PFSK-1 (cell line): Measurements from ENCODE around the gene C3. TPM values are rescaled to one million over a fixed set of nuclear protein-coding genes. Genes with fewer than 3 reads are reported as not detected.

Source experiments
- FOXP2 ChIP-seq: optimal IDR thresholded peaks from 2 replicates; pipeline ENCODE3; 2011; ENCODE audit warnings: borderline replicate concordance, control low read depth, inconsistent platforms; ENCODE audit not compliant: insufficient read depth; ENCODE audit errors: extremely low read length, extremely low read depth
- POLR2AphosphoS5 ChIP-seq: IDR thresholded peaks from 2 replicates; pipeline ENCODE4 v1.6.1; 2012; ENCODE audit warnings: low read depth, mild to moderate bottlenecking, control low read depth, low read length, moderate library complexity
- SIN3A ChIP-seq: IDR thresholded peaks from 2 replicates; pipeline ENCODE4 v1.6.1; 2012; ENCODE audit warnings: mild to moderate bottlenecking, low read length, moderate library complexity, borderline replicate concordance; ENCODE audit not compliant: insufficient read depth
- TAF1 ChIP-seq: IDR thresholded peaks from 2 replicates; pipeline ENCODE4 v1.6.1; 2012; ENCODE audit warnings: low read length, control low read depth, borderline replicate concordance; ENCODE audit not compliant: insufficient read depth
- polyA plus RNA-seq: library from polyadenylated mRNA; unstranded; fragments of >200 nt; gene quantifications from one replicate; pipeline ENCODE4 v1.2.1, GENCODE V29; 2012; ENCODE audit warnings: low read depth, missing spikeins; ENCODE audit not compliant: insufficient read length
- TF ChIP-seq, protein P1 (sequence below), 2 experiments: IDR thresholded peaks; 2 replicates each; pipeline versions ENCODE4 v1.6.1 to v1.8.0; 2011 to 2012; ENCODE audit warnings: low read depth in 2 of 2, low read length in 2 of 2, control low read depth in 1 of 2, inconsistent platforms in 1 of 2, mild to moderate bottlenecking in 1 of 2, moderate library complexity in 1 of 2; ENCODE audit not compliant: insufficient read depth in 1 of 2

The C3 gene
- polyA plus RNA-seq: 0.85 TPM

DNA sequence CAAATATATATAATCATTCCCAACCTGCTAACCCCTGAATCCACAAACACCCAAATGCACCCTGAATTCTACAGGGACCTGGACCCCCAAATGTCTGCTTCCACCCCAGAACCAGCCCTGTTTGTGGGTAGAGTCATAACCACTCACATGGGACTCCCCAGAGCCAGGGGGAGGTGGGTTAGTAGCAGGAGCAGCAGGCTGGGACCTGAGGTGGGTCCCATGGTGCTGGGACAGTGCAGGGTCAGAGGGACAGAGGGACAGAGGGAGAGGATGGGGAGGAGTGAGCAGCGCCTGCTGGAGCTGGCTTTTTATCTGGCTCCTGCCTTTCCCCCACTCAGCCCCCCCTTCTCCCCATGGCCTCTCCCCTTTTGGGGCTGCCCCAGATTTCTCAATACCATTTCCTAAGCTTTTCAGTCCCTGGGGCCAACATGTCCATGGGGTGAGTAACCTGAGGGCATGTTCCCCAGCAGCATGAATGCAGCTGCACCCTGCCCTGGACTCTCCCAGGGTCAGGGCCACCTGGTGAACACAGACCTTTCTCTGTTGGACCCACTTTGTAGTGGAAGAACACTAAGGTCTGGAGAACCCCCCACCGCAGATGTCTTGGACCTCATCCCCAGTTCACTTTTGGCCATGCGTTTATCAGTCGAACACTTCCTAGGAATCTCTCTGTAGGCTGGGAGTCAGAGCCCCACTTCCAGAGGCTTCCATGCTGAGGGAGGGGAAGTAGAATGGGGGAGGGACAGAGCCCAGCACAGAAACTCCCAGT lies at the start of gene C3:
C3 (minus strand) TSS at position 282 of the 769 bp plus-strand sequence; CDS start at position 221, 61 bp downstream.
- TF ChIP-seq TAF1 (no peak), FOXP2 (no peak), SIN3A (no peak), POLR2AphosphoS5 (no peak)
- TF ChIP-seq, protein P1, sequence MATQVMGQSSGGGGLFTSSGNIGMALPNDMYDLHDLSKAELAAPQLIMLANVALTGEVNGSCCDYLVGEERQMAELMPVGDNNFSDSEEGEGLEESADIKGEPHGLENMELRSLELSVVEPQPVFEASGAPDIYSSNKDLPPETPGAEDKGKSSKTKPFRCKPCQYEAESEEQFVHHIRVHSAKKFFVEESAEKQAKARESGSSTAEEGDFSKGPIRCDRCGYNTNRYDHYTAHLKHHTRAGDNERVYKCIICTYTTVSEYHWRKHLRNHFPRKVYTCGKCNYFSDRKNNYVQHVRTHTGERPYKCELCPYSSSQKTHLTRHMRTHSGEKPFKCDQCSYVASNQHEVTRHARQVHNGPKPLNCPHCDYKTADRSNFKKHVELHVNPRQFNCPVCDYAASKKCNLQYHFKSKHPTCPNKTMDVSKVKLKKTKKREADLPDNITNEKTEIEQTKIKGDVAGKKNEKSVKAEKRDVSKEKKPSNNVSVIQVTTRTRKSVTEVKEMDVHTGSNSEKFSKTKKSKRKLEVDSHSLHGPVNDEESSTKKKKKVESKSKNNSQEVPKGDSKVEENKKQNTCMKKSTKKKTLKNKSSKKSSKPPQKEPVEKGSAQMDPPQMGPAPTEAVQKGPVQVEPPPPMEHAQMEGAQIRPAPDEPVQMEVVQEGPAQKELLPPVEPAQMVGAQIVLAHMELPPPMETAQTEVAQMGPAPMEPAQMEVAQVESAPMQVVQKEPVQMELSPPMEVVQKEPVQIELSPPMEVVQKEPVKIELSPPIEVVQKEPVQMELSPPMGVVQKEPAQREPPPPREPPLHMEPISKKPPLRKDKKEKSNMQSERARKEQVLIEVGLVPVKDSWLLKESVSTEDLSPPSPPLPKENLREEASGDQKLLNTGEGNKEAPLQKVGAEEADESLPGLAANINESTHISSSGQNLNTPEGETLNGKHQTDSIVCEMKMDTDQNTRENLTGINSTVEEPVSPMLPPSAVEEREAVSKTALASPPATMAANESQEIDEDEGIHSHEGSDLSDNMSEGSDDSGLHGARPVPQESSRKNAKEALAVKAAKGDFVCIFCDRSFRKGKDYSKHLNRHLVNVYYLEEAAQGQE (IDR thresholded peaks at IDR 0.05; ENCODE audit: insufficient read depth in 1 of 2, low read depth in 2 of 2, low read length in 2 of 2): no peak

DNA sequence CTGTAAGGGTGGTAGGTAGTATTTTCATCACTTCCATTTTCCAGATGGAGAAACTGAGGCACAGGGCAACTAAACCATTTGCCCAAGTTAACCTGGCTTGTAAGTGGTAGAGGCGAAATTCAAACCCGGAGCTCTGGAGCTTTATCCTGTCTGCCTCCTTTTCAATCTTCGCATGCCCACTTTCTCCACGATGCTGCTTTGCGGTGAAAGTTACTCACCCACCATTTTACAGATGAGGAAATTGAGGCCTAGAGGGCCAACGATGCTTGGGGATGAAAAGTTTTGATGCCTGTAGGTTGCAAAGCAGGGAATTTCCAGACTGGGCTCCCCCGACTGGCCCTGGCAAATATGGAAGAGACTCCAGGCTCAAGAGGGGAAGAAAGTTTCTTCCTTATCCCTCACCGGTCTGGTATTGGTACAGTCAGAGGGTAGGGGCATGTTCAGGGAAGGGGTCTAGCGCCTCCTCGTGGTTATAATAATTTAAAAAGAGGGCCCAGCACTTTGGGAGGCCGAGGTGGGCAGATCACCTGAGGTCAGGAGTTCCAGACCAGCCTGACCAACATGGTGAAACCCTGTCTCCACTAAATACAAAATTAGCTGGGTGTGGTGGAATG lies 48.7 kb upstream of the C3 start:
- TF ChIP-seq TAF1: no peak
- no peak for TF ChIP-seq FOXP2
- no peak for TF ChIP-seq SIN3A
- TF ChIP-seq, protein P1 (IDR thresholded peaks at IDR 0.05; ENCODE audit: insufficient read depth in 1 of 2, low read depth in 2 of 2, low read length in 2 of 2): no peak
- no peak for TF ChIP-seq POLR2AphosphoS5

DNA sequence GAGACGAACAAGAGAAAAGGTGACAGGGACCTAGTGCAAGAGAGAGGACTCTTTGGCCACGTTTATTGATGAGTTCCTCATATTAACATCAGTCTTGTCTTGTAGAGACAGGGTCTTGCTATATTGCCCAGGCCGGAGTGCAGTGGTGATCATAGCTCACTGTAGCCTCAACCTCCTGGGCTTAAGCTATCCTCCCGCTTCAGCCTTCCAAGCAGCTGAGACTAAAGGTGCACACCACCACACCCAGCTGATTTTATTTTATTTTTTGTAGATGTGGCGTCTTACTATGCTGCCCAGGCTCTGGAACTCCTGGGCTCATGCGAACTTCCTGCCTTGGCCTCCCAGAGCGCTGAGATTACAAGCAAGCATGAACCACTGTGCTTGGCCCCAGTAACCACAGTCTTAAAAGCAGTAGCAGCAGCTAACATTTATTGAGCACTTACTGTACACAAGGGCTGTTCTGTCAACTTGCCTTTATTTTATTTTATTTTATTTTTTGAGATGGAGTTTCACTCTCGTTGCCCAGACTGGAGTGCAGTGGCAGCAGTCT lies 47.9 kb upstream of the C3 start:
- TF ChIP-seq SIN3A: no peak
- no peak for TF ChIP-seq POLR2AphosphoS5
- TF ChIP-seq TAF1: no peak
- no peak for TF ChIP-seq FOXP2
- TF ChIP-seq, protein P1 (IDR thresholded peaks at IDR 0.05; ENCODE audit: insufficient read depth in 1 of 2, low read depth in 2 of 2, low read length in 2 of 2): no peak

DNA sequence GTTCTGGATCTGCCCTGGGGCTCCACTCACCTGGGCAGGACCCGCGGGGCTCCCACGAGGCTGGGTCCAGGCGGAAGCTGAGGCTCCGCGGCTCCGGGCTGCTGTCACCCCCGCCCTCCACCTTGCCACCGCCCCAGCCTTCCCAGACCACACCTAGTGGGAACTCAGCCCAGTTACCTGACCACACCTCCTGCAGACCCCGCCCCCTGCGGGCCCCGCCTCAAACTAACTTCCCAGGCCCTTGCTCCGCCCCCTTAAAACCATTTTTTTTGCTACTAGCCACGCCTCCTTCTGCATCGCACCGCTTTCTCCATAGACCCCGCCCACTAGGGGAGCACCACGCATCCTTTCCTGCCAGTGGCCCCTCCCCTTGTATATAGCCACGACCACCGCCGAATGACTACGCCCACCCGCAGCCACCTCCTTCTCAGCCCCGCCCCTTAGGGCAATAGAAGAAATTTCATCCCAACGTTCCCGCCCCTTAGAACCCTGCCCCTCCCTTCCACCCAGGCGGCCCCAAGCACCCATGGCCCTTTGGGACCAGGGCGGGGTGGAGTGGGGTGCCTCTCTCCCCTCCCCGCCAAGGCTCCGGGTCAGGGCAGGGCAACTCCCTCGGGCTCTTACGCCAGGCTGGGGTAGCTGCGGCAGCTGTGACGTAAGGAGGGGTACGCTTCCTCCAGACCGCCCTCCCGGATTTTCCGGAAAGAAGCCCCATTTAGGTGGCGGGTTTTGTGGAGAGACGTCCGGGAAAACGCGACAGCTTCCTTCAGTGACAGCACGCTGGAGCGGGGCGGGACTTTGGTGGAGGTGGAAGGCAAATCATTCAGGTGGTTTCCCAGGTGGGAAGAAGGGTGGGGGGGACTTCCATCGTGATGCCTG lies 47.1 kb upstream of the C3 start, which contains the start of gene SH2D3A:
SH2D3A (minus strand) TSS at position 79 of the 879 bp plus-strand sequence. CDS start 3,687 bp downstream, outside the sequence.
- TF ChIP-seq FOXP2: no peak

DNA sequence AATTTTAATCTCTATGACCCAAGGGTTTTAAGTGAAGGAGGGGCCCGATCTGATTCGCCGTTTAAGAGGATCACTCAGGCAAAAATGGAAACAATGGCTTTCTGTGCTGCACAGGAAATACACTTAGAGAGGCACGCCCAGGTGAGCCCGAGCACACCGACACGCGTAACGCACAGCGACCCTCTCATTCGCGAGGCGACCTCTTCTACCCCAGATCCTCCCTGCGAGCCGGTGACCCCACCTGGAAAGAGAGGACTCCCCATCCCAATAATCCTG lies 46.6 kb upstream of the C3 start:
- TF ChIP-seq POLR2AphosphoS5: no peak
- TF ChIP-seq FOXP2: no peak
- TF ChIP-seq, protein P1 (IDR thresholded peaks at IDR 0.05; ENCODE audit: insufficient read depth in 1 of 2, low read depth in 2 of 2, low read length in 2 of 2): no peak
- TF ChIP-seq SIN3A: no peak
- TF ChIP-seq TAF1: no peak
